Common myeloid progenitor, CD34-positive (primary cell): ENCODE data around the gene PRDM11.

Source experiments
- CTCF ChIA-PET: fragments of 350-600 bp; sonication (Branson Sonifier 250); formaldehyde crosslinking; loops from one replicate; lab custom pipeline; 2021; ENCODE audit warnings: antibody characterized with exemption; lab: Charles Lee
- POLR2A ChIA-PET: fragments of 350-600 bp; sonication (Branson Sonifier 250); formaldehyde crosslinking; loops from one replicate; lab custom pipeline; 2021; ENCODE audit warnings: antibody characterized with exemption; lab: Charles Lee
- DNase-seq, 3 donors: peaks; one replicate each; pipeline versions ENCODE4 v3.0.0 to v3.0.0-alpha.2; 2013
- H3K27ac ChIP-seq, 2 experiments: 1 replicate in 1 of 2; 2 replicates in 1 of 2; pipeline ENCODE4 v1.7.0; 2013; ENCODE audit warnings: inconsistent platforms in 2 of 2, low read length in 2 of 2, mild to moderate bottlenecking in 2 of 2, low read depth in 1 of 2, moderate library complexity in 1 of 2; ENCODE audit not compliant: severe bottlenecking in 2 of 2, insufficient read depth in 1 of 2, poor library complexity in 1 of 2
- H3K27me3 ChIP-seq, 5 experiments: replicated peaks in 2 of 5; 1 replicate in 3 of 5; 2 replicates in 2 of 5; pipeline versions ENCODE4 v1.6.1 to v1.7.0; 2013; ENCODE audit warnings: low read length in 4 of 5, mild to moderate bottlenecking in 2 of 5, moderate library complexity in 2 of 5, inconsistent platforms in 1 of 5; ENCODE audit not compliant: insufficient read depth in 5 of 5, control insufficient read depth in 4 of 5
- H3K36me3 ChIP-seq, 4 experiments: 1 replicate in 2 of 4; 2 replicates in 2 of 4; pipeline versions ENCODE4 v1.6.1 to v1.7.0; 2013; ENCODE audit warnings: low read length in 3 of 4, control low read depth in 1 of 4, mild to moderate bottlenecking in 1 of 4; ENCODE audit not compliant: control insufficient read depth in 4 of 4, insufficient read depth in 4 of 4
- H3K4me1 ChIP-seq, 4 experiments: 1 replicate in 3 of 4; 2 replicates in 1 of 4; pipeline versions ENCODE4 v1.6.1 to v1.7.1; 2013; ENCODE audit warnings: low read length in 3 of 4, mild to moderate bottlenecking in 3 of 4, control low read depth in 1 of 4, inconsistent platforms in 1 of 4, moderate library complexity in 1 of 4; ENCODE audit not compliant: control insufficient read depth in 4 of 4, insufficient read depth in 4 of 4; ENCODE audit errors: control extremely low read depth in 1 of 4
- H3K4me3 ChIP-seq, 7 experiments: 1 replicate in 4 of 7; 2 replicates in 3 of 7; pipeline versions ENCODE4 v1.5.1 to v1.7.0; 2013; ENCODE audit warnings: mild to moderate bottlenecking in 7 of 7, low read length in 6 of 7, moderate library complexity in 6 of 7, inconsistent platforms in 2 of 7, low read depth in 2 of 7, control low read depth in 1 of 7; ENCODE audit not compliant: insufficient read depth in 4 of 7, control insufficient read depth in 1 of 7; ENCODE audit errors: extremely low read depth in 1 of 7
- H3K9me3 ChIP-seq, 5 experiments: 1 replicate in 4 of 5; 2 replicates in 1 of 5; pipeline versions ENCODE4 v1.6.1 to v1.7.1; 2013; ENCODE audit warnings: low read length in 4 of 5, mild to moderate bottlenecking in 2 of 5, inconsistent platforms in 1 of 5, low read depth in 1 of 5, moderate library complexity in 1 of 5; ENCODE audit not compliant: control insufficient read depth in 4 of 5, insufficient read depth in 2 of 5; ENCODE audit errors: control extremely low read depth in 1 of 5
- WGBS: methylation state at CpG from one replicate; pipeline ENCODE4 v1.1.5; 2013; ENCODE audit not compliant: insufficient coverage; 5-methylcytosine and 5-hydroxymethylcytosine counted together

PRDM11 gene

GRCh38 chr11:45165806-45166603 is 19.6 kb downstream of the PRDM11 start:
- CTCF ChIA-PET: interaction anchor here (1.0 to 2.8 kb wide), 3 partner anchors 16 to 56 kb away, joined by 4 to 11 read pairs (median 7); no protein-coding TSS in a partner anchor
- POLR2A ChIA-PET: no interaction called here
- H3K4me3 ChIP-seq: no peak overlapping the region
- H3K27me3 ChIP-seq: no peaks in the 10 kb centered on the region
- H3K36me3 ChIP-seq: peaks cover 0 to 5% (median 0%) of the 10 kb centered on the region in 4 experiments
- DNase-seq: no peak
- no peaks in the 10 kb centered on the region for H3K9me3 ChIP-seq
- WGBS: 78% methylated on average over 3 of the region's 5 CpGs
- H3K4me1 ChIP-seq: peaks cover 0 to 58% (median 41%) of the 10 kb centered on the region in 4 experiments
- H3K27ac ChIP-seq: no peak overlapping the region

GRCh38 chr11:45166604-45166897 is 20.1 kb downstream of the PRDM11 start:
- Histone ChIP-seq H3K27me3 (no peaks in the 10 kb centered on the region), H3K4me1 (peaks cover 0 to 56% (median 41%) of the 10 kb centered on the region in 4 experiments), H3K9me3 (no peaks in the 10 kb centered on the region), H3K4me3 (no peak overlapping the region), H3K27ac (no peak overlapping the region), H3K36me3 (peaks cover 0 to 5% (median 0%) of the 10 kb centered on the region in 4 experiments)
- ChIA-PET CTCF (interaction anchor here (0.6 to 2.8 kb wide), 5 partner anchors 12 to 57 kb away, joined by 3 to 11 read pairs (median 4); no protein-coding TSS in a partner anchor), POLR2A (no interaction called here)
- WGBS: 79% methylated on average over 4 of the region's 4 CpGs
- no peak for DNase-seq

GRCh38 chr11:45167283-45167682 is 20.8 kb downstream of the PRDM11 start:
- CTCF ChIA-PET: interaction anchor here (0.6 to 2.8 kb wide), 4 partner anchors 11 to 51 kb away, joined by 3 to 11 read pairs (median 5); no protein-coding TSS in a partner anchor
- no peaks in the 10 kb centered on the region for H3K9me3 ChIP-seq
- no peak overlapping the region for H3K27ac ChIP-seq

GRCh38 chr11:45168366-45169130 is 22.1 kb downstream of the PRDM11 start:
- H3K4me1 ChIP-seq: peaks cover 0 to 40% (median 28%) of the 10 kb centered on the region in 4 experiments
- no peak overlapping the region for H3K4me3 ChIP-seq
- no peaks in the 10 kb centered on the region for H3K27me3 ChIP-seq
- CTCF ChIA-PET: interaction anchor here (2.8 kb wide), 1 partner anchor 14 kb away, joined by 11 read pairs; no protein-coding TSS in a partner anchor
- H3K36me3 ChIP-seq: peaks cover 0 to 3% (median 0%) of the 10 kb centered on the region in 4 experiments
- WGBS: 69% methylated on average over 4 of the region's 10 CpGs
- POLR2A ChIA-PET: no interaction called here
- no peak overlapping the region for H3K27ac ChIP-seq
- DNase-seq: no peak
- no peaks in the 10 kb centered on the region for H3K9me3 ChIP-seq

More at GRCh38 chr11:45167283-45167682, 20.8 kb downstream of the PRDM11 start:
- Histone ChIP-seq H3K27me3 (no peaks in the 10 kb centered on the region), H3K4me1 (peaks cover 0 to 53% (median 38%) of the 10 kb centered on the region in 4 experiments), H3K4me3 (no peak overlapping the region), H3K36me3 (peaks cover 0 to 5% (median 0%) of the 10 kb centered on the region in 4 experiments)
- no CpG with 5 or more reads among the region's 2 CpGs for WGBS
- POLR2A ChIA-PET: no interaction called here
- DNase-seq: no peak

GRCh38 chr11:45169310-45170072 is 23.1 kb downstream of the PRDM11 start:
- no peak overlapping the region for H3K4me3 ChIP-seq
- ChIA-PET POLR2A (interaction anchor here (1.5 kb wide), 1 partner anchor 15 kb away, joined by 3 read pairs; no protein-coding TSS in a partner anchor), CTCF (interaction anchor here (1.2 kb wide), 1 partner anchor 47 kb away, joined by 3 read pairs; no protein-coding TSS in a partner anchor)
- 78% methylated on average over 1 of the region's 3 CpGs for WGBS
- H3K36me3 ChIP-seq: peaks cover 0 to 3% (median 0%) of the 10 kb centered on the region in 4 experiments
- no peak overlapping the region for H3K27ac ChIP-seq
- H3K27me3 ChIP-seq: no peaks in the 10 kb centered on the region
- H3K4me1 ChIP-seq: peaks cover 0 to 31% (median 18%) of the 10 kb centered on the region in 4 experiments
- H3K9me3 ChIP-seq: no peaks in the 10 kb centered on the region
- no peak for DNase-seq

GRCh38 chr11:45170484-45170883 is 24.0 kb downstream of the PRDM11 start:
- H3K27me3 ChIP-seq: no peaks in the 10 kb centered on the region
- peaks cover 0 to 2% (median 0%) of the 10 kb centered on the region in 4 experiments for H3K36me3 ChIP-seq
- ChIA-PET POLR2A (interaction anchor here (1.5 kb wide), 1 partner anchor 16 kb away, joined by 3 read pairs; no protein-coding TSS in a partner anchor), CTCF (interaction anchor here (1.2 kb wide), 1 partner anchor 46 kb away, joined by 3 read pairs; no protein-coding TSS in a partner anchor)
- H3K27ac ChIP-seq: no peak overlapping the region
- H3K4me3 ChIP-seq: no peak overlapping the region
- DNase-seq: no peak
- H3K9me3 ChIP-seq: no peaks in the 10 kb centered on the region
- 100% methylated on average over 2 of the region's 2 CpGs for WGBS
- H3K4me1 ChIP-seq: peaks cover 0 to 21% (median 9%) of the 10 kb centered on the region in 4 experiments
